HG02759 (cell line): ENCODE data around the gene TJAP1.
"Not testable (repeated sequence)": the region's sequence is repeated elsewhere in the genome, so short reads cannot be mapped to it uniquely, and the experiment has no call there.

Experiments
- ATAC-seq: cut with Tn5 transposase; IDR thresholded peaks from one replicate; pipeline ENCODE4 v1.9.1; 2021; ENCODE audit warnings: mild to moderate bottlenecking, moderate library complexity; ENCODE audit not compliant: unreplicated experiment

TJAP1 gene

GRCh38 chr6:43452896-43453295 lies 24.5 kb upstream of the TJAP1 start:
- ATAC-seq, result no peak

- no peak for ATAC-seq
Observed at GRCh38 chr6:43453831-43454230, 23.5 kb upstream of the TJAP1 start.

- peak; percentile 17 for ATAC-seq
Observed at GRCh38 chr6:43454290-43454695, 23.1 kb upstream of the TJAP1 start.

GRCh38 chr6:43454696-43455530 lies 22.5 kb upstream of the TJAP1 start:
- ATAC-seq, result peak; percentile 57

- peak; percentile 25 for ATAC-seq
Observed at GRCh38 chr6:43455531-43456428, 21.6 kb upstream of the TJAP1 start, which contains the start of gene DLK2. TSS of gene DLK2 (minus strand) at chr6:43455548. CDS start at chr6:43454825, 723 bp downstream.

GRCh38 chr6:43457643-43458042 lies 19.7 kb upstream of the TJAP1 start:
- ATAC-seq, result no peak

GRCh38 chr6:43458154-43458553 lies 19.2 kb upstream of the TJAP1 start:
- not testable (repeated sequence) for ATAC-seq

GRCh38 chr6:43459535-43459934 lies 17.8 kb upstream of the TJAP1 start:
- no peak for ATAC-seq

- ATAC-seq, result no peak
Observed at GRCh38 chr6:43460032-43460431, 17.3 kb upstream of the TJAP1 start.

- ATAC-seq, result no peak
Observed at GRCh38 chr6:43461936-43462335, 15.4 kb upstream of the TJAP1 start.

GRCh38 chr6:43464337-43464736 lies 13.0 kb upstream of the TJAP1 start:
- no peak for ATAC-seq

GRCh38 chr6:43465948-43466347 lies 11.4 kb upstream of the TJAP1 start:
- no peak for ATAC-seq

GRCh38 chr6:43467265-43467664 lies 10.1 kb upstream of the TJAP1 start:
- not testable (repeated sequence) for ATAC-seq

- no peak for ATAC-seq
Observed at GRCh38 chr6:43467752-43468151, 9.6 kb upstream of the TJAP1 start.

- ATAC-seq, result no peak
Observed at GRCh38 chr6:43468240-43468639, 9.1 kb upstream of the TJAP1 start.

GRCh38 chr6:43468748-43469681 lies 8.4 kb upstream of the TJAP1 start:
- ATAC-seq, result no peak

- no peak for ATAC-seq
Observed at GRCh38 chr6:43469947-43470346, 7.4 kb upstream of the TJAP1 start.

GRCh38 chr6:43471399-43471798 lies 6.0 kb upstream of the TJAP1 start:
- no peak for ATAC-seq

GRCh38 chr6:43472515-43472914 lies 4.9 kb upstream of the TJAP1 start:
- no peak for ATAC-seq

- ATAC-seq, result no peak
Observed at GRCh38 chr6:43475516-43475915, 1.9 kb upstream of the TJAP1 start.

GRCh38 chr6:43476746-43477145 lies 624 bp upstream of the TJAP1 start:
- ATAC-seq, result no peak
